GM18502 (cell line): ENCODE results near the gene MED14.

Experiments used
- ATAC-seq: cut with Tn5 transposase; IDR thresholded peaks from one replicate; pipeline ENCODE4 v1.9.1; 2021; ENCODE audit warnings: mild to moderate bottlenecking; ENCODE audit not compliant: unreplicated experiment, poor library complexity

Gene MED14

DNA sequence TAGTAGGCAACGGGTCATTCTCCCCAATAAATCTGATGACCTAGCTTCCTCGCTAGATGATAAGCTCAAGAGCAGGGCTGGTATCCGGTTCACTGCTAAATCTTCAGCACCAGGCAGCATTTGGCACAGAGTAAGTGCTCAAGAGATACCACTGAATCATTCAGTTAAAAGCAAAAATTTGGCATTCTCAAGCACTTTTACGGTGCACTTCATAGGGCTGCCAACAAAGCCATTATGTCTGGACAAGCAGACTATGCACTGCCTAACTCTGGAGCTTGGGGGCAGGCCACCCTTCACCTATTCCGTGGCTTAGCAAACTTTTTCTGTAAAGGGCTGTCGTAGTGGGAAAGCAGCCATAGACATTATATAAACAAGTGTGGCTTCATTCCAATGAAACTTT is 64.2 kb downstream of the MED14 start:
- no peak for ATAC-seq

DNA sequence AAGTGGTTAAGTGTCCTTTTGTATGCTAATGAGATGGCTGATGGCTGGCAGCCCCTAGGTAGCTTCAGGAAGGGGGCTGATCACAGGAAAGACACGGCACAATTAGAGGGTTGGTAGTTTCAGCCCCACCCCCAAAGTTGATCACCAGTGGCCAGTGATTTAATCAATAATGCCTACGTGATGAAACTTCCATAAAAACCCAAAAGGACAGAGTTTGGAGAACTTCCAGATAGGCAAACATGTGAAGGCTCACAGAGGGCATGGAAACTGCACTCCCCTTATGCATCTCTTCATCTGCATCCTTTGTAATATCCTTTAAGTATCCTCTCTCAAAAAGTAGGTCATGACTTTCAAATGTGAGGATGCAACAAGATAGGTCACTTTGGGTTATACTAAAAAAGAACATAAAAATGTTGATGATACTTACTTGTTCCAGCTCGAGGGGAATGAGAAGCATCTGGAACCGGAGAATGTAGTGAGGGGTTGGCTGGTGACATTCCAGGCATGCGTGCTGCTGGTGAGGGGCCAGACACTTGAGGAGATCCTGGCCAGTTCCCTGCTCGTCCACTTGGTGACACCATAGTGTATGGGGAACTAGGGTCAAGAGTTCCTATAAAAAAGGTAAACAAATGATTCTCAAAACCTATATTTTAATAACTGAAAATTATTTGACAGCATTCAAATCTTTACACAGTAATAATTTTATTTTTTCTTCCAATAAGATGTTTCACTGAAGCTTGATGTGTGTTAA is 71.3 kb downstream of the MED14 start:
- ATAC-seq = no peak

DNA sequence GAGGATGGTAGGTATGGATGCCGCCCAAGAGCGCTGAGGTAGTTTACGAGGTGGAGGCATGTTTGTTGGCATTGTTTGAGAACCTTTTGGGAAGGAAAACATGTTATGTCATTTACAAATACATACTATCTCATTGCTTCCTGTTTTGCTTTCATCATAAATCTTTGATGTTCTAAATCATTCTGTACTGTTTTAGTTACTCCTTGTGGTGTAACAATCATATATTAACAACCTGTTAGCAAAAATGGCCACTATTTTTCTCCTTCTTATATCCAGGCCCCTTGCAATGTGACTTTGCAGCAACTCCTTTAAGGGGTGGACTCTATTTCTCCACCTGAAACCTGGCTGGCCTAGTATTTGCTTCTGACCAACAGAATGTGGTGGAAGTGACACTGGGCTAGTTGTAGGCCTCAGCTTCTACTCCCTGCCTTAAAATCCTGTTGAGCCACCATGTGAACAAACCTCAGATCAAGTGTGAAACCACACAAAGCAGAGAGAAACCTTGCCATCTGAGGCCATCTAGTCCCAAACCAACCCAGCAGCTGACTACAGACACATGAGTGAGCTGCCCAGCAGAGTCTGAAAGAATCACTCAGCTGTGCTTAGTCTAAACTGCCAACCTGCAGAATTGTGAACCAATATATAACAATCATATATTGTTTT is 72.1 kb downstream of the MED14 start:
- ATAC-seq = peak; percentile 54

DNA sequence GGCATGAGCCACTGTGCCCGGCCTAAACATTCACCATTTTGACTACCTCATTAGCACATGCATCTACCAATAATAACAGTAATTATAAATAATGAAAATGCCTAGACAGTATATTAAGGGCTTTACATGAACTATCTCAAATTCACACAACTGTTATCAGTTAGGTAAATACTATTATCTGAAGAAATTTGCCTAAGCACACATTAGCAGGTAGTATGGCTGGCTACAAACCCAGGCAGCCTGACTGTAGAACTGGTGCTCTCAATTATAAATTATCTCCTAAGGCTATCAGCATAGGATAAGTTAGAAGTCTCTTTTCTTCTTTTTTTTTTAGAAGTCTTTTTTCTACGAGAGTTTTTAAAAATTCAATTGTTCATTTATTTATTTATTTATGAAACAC is 73.9 kb downstream of the MED14 start:
- ATAC-seq = no peak

DNA sequence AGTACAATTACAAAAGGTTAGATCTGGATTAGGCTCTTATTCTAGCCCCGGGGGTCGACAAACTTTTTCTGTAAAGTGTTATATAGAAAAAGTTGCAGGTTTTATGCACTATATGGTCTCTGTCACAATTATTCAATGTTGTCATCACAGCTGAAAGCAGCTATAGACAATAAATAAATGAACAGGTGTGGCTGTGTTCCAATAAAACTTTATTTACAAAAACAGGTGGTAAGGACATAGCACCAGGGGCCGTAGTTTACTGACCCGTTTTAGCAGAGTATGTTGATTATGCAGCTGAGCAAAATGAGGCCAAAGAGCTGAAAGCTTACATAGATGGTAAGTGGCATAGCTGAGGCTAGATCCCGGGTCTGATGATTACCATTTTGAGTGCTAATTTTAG is 75.0 kb downstream of the MED14 start:
- ATAC-seq = no peak

DNA sequence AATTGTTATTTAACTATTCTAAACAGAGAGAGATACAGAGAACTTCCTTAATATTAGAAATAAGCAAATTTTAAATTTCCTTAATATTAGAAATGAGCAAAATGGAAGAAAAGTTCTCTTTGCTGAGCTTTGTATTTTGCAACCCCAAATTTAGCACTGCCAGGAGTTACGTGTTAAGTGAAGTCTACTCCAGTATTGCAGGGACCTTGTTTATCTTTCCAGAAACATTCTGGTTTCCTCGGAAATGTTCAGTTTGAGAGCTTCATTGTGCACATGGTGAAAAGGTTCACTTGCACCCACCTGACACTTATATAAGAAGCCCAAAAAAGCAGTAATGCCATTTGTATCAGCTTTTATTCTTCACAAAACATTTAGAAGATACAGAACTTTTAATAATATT is 81.8 kb downstream of the MED14 start:
- ATAC-seq = no peak

DNA sequence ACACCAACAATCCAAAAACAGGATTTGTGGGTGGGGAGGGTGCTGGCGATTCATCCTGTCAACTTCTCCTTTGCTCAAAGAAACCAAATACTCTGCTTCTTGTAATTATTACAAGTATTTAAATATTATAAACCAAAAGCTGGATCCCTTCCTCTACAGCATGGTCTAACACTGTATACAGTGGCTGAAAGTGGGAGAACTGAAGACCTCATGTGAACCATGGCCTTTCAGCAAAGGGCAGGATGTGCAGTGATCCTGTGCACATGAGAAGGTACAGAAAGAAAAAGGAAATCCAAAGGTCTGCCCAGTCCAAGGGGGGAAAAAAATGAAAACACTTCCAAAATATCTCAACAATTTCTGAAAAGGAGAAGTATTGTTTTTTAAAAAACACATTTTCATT is 82.7 kb downstream of the MED14 start:
- ATAC-seq = no peak

DNA sequence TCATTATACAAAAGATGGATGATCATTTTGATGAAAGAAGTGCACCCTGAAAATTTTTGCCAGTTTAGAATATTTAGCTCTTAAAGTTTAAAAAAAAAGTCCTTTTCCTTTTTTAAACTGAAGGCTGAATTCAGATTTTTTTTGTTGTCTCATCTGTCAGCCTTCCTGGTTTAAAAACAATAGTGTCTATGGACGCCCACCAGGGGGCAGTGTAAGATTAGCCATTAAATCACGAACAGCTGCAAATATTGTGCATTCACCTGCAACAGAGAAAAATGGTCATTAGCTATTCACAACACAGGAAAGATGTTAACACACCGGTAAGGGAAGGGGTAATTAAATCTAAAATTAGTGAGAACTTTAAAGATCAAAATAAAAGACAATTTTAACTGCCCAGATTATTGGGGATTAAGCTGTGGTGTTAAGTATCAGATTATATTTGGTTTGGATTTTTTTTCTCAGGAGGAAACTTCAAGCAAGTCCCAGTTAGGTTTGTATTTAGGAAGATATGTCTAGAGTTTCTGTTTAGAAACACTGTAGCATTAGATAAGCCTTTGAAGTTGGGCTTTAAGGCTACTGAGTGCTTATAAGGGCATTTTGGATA is 83.6 kb downstream of the MED14 start:
- ATAC-seq = no peak

DNA sequence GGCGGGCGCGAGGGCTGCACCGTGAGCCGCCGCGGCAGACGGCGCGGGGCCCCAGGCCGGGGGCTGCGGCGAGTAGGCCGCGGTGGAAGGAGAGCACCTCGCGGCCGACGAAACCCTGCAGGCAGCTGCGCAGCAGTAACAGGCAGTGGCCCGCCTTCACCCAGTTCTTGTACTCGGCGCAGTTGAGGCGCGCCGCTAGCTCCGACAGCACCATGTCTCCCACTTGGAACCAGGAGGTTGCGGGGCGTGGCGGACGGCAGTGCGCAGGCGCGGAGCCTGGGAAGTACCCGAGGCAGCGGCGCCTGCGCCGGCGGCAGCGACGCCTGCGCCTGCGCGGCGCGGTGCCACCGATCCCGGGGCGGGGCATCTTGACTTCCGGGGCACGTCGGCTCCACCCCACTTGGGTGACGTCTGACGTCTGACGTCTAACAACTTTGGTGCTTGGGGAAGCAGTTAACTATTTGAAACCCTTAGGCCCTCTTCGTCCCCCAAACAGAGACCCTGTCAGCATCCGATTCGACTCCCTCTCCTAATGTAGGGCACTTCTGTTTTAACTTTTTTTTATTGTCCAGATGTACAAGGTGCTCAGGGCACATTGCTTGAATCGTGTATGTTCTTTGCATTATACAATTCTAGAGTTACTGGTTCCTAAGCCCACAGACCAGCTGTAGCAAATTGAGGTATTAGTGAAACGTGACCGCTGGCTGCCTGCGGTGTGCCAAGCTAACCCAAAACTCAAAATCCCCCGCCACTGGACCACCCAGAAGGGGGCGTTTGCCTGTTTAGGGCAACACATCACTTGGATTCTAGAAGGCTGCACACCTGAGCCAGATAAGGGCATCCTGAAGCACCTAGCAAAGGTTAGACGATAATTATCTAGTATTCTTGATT is 87.8 kb downstream of the MED14 start, which contains the start of gene CXorf38:
Gene CXorf38 (minus strand): TSS at position 255 of the 891 bp plus-strand sequence. CDS start 41 bp downstream, at position 214.
- ATAC-seq = peak; percentile 78

DNA sequence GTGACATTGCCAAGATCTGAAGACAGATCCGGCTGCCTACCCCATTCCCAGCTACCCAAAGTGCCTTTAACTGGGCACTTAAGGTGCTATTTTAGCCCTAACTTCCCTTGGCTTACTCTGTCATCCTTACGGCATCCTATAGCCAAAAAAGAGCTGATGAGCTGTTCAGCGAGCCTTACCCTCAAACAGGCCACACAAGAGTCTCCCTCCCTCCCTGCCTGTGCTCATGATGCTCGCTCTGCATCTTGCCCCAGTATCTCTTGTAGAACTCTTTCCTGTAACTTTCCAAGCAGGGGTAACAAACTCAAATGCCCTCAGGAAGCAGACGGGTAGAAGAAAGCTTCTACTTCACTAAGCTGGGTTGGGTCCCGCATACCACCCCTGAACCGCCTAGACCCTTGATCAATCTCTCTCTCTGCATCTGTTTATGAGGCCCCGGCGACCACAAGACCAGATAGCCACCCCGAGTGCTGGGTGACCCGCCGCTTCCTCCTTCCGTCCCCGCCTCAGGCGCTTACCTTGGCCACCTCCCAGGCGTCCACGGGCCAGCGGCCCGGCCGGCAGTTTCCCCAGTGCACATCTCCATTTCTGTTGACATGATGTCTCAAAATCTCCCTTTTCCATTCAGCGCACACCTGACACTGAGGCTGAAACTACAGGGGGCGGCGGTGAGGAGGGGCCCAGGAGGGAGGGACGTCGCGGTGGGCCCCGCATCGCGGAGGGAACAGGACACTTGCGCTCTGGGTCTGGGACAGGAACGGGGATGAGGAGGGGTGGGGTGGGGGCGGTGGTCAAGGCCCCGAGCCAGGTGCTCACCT is 88.6 kb downstream of the MED14 start:
- peak; percentile 17 for ATAC-seq

DNA sequence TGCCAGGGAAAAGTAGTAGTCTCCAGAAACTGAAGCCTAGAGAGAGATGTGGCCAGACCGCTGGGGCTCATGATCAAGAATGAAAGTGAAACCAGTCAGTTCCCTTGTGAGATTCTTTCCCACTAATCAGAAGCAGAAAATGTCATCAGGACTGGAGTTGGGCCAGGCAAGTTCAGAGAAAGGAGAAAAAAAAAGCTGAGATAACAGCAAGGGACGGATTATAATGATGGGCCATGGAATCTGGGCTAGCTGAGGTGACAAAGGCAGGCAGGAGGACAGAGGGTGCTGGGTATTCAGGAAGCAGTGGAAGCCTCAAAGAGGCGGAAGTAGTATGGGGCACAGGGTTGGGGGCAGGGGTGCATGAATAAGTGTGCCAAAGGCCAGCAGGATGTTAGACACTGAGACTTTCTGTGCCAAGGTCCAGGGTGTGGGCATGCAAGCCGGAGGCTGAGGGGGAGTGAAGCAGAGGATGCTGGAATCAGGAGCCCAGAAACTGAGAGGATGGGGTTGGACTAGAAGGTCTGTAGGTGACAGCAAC is 90.5 kb downstream of the MED14 start:
- peak; percentile 41 for ATAC-seq

DNA sequence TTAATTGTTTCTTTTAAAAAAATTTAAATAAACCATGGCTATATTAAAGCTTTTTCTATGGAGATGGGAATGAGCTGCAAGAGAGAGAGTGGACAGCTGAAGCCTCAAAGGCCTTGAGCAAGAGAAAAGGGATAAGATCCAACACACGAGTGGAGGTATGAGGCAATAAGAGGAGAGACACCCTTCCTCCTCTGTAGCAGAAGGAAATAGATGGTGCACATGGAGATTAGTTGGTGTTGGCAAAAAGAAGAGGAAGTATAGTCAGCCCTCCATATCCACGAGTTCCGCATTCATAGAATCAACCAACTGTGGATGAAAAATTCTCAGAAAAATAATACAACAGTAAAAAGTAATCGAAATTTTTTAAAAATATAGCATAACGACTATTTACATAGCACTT is 91.2 kb downstream of the MED14 start:
- ATAC-seq = no peak

DNA sequence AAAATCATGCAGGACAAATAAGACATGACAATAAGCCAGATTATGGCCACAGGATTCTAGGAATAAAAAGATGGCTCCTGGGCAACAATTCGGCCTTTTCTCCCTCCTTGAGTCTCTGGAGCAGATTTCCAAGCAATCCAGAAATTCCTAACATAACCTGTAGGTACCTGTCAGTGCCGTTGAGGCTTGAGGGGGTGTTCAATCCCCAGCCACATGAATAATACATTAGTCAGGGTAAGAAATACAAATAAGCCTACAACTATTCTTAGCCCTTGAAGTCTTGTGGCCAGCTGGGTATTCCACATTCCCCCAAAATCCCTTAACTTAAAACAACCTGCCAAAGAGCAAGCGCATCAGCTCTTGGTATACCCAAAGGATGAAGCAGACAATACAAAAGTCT is 97.7 kb downstream of the MED14 start:
- no peak for ATAC-seq

DNA sequence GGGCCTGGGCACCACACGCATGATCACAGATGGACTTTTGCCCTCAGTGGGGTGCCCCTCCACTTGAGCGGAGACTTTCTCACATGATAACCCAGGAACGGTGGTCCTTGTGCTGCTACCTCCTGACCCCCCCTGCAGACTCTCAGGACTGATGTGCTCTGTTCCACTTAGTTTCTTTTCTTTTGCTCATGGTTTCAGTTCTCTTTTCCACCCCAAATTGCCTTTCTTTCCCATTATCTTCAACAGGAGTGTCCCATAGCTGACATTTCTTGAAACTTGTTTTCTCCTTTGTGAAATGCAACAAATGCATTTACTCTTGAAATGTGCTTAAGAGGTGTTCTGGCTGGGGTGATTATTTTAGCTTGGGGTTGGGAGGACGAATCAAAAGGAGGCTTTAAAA is 103.1 kb downstream of the MED14 start:
- ATAC-seq = no peak

DNA sequence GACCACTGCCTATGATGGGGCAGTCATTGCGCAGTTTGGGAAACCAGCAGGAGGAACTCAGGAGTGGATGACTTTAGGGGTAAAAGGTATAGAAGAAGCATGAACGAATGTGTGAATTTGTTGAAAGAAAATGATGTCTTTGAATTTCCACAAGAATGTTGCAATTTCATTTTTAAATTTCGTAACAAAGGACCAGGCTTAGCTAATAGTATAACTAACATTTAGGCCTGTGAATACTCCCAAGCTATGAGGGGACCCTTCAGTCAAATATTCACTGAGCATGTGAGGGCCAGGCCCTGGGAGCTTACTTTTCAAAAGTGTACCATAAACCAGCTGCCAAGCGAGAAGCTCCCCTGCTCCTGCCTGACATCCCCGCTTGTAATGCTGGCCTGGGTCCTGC is 106.8 kb downstream of the MED14 start:
- no peak for ATAC-seq

DNA sequence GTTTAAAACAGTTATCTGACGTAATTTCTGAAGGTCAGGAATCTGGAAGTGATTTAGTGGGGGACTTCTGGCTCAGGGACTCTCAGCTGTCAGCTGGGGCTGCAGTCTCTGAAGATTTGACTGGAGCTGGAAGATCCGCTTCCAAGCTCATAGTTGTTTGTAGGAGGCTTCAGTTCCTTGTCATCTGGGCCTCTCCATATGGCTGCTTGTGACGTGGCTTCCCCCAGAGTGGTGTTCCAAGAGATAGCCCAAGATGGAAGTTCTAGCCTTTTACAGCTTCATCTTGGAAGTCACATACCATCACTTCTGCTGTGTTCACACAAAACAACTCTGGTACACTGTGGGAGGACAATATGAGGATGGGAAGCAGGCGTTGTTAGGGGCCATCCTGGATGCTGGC is 110.0 kb downstream of the MED14 start:
- ATAC-seq = no peak

DNA sequence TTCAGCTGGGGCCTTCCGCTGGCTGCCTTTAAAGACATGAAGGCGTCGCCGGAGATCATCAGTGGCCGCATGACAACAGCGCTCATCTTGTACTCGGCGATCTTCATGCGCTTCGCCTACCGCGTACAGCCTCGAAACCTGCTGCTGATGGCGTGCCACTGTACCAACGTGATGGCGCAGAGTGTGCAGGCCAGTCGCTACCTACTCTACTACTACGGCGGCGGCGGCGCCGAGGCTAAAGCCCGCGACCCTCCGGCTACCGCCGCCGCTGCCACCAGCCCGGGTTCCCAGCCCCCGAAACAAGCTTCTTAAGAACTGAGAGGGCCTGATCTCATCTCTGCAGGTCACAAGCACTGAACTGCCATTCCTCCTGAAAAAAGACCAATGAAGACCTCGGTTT is 111.7 kb downstream of the MED14 start:
- no peak for ATAC-seq

DNA sequence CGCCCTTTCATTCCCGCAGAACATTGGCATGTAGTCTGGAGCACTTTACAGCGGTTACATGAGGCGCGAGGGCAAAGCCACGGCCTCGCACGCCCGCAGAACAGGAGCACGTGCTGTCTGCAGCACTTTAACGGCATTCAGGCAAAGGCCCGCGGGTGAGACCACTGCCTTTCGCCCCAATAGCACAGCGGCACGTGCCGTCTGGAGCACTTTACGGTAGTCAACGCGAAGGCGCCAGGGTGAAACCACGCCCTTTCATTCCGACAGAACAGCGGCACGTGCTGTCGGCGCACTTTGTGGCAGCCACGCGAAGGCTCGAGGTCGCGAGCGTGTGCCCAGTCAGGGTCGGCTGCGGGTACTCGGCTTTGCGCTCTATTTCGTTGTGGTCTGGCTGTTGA is 112.2 kb downstream of the MED14 start, which contains the start of gene MPC1L:
Gene MPC1L (plus strand): TSS at position 290 of the 398 bp plus-strand sequence. CDS start 138 bp downstream, outside the sequence.
- no peak for ATAC-seq

DNA sequence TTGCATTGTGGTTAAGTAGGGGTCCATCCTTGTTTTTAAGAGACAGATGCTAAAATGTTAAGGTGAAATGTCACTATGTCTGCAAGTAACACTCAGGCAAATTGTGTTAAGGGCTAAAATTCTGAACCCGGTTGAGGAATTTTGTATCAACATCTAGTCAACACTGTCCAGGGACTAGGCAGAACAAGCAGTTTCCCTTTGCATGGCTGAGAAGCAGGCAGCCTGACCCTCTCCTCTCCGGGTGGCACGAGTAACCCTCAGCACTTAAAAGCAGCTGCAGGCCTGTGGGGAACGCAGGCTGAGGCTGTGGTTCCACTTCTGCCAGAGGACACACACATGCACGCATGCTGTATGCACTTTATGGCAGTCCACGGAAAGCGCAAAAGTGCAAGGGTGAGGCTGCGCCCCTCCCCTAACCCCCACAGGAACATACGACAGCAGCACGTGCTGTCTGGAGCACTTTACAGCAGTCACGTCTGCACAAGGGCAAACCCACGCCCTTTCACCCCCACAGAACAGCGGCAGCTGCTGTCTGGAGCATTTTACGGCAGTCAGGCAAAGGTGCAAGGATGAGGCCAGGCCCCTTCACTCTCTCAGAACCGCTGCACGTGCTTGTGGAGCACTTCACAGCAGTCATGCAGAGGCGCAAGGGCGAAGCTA is 112.7 kb downstream of the MED14 start:
- no peak for ATAC-seq
